Endometrium (tissue), 2 donors: Measurements from ENCODE around the gene SLAMF9.

Source experiments
- FAIRE-seq: peaks from 2 replicates; lab custom pipeline; 2012; peaks lifted over from hg19 to GRCh38; lab: Jason Lieb, UNC
- donor health status: control.
- donor health status: control.

The SLAMF9 gene

GRCh38 chr1:159945483-159946241 is 8.4 kb downstream of the SLAMF9 start, which contains the start of gene IGSF9:
Gene IGSF9 (minus strand): TSS chr1:159945613. CDS start chr1:159943454, 2,159 bp downstream.
- no peak for FAIRE-seq

DNA sequence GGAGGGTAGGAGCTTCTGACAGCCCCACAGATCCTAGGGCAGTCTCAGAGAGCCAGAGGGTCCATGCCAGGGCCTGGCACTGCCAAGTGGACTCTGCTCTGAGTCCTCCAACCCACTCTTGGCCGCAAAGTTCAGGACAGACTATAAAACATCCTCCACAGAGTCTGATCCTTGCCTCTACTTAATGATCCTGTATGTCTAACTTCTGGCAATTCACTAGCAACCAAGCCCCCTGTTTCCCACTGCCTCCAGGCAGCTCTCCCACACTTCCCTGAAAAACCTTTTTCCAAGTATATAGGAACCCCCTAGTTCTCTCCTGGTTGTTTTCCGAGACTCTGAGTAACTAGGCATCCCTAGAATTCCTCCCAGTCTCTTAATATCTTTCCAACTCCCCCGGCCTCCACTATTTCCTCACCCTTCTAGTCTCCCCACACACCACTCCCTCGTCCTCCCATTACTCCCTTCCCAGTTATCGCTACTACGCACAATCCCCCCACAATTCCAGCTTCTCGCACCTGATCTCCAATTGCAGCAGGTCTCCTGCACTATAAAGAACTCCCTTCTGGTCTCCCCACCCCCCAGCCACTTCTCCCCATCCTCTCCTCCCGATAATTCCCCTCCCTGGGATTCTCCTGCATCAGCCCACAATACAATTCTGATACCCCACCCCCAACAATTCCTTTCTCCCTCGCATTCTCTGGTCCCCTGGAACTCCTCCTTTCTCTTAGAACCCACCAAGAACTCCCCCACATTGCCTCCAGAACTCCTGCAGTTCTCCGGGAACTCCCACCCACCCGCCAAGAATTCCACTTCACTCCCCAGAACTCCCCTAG is 9.2 kb downstream of the SLAMF9 start:
- no peak for FAIRE-seq

DNA sequence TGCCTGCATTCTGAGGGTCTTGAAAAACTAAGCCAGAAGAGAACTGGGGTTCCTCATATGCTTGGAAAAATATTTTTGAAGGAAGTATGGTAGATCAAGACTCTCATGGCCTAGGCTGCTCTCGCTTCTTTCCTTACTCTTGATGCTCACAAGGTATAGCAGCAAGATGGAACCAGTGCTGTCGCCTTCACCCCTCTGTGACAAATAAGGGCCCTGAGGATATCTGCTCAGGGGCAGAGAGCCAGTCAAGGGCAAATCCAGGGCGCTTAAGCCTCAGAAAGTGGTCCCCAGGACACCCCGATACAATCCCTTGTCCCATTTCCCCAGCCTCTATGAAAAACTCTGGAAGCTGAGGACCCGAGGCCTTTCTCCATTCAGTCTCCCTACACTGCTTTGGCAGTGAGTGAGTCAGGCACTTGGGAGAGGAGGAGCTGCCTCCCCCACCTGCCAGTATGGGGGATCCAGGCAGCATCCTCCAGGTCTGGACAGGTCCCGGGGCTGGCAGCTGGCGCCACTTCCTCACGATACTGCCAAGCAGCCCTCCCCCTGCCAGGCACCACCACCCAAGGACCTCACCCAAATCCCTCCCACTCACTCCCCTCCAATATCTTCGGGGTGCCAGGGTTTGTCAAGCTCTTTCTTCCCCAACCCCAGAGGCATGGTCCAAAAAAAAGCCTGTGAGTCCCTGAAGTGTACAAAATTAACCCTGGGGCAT is 10.0 kb downstream of the SLAMF9 start:
- FAIRE-seq = no peak

- no peak for FAIRE-seq
These were observed 10.8 kb downstream of the SLAMF9 start for GRCh38 chr1:159943278-159943640.

DNA sequence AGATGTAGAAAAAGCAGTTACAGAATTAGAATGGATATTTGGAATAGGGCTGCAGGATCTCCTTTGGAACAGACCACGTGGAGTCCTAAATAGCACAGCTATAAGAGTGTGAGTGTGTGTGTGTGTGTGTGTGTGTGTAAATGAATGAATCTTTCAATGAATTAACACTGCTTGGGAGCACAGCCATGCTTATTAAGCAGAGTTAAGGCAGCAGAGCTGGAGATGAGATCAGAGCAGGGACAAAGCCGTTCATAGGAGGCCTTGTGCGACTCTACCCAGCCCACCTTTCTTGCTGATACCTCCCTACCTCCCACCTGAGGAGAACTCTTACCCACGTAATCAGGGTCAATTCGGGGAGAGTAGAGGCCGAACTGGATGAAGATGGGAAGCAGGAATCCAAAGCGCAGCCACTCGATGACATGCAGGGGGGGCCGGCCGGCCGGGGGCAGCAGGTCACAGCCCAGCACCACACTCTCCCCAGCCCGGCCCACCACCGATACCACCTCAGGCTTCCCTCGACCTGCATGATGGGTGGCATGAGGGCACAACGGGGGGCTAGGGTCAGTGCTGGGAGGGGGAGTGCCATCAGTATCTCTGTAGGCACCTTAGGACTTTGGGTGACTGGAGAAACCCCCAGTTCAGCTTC is 11.3 kb downstream of the SLAMF9 start:
- no peak for FAIRE-seq

DNA sequence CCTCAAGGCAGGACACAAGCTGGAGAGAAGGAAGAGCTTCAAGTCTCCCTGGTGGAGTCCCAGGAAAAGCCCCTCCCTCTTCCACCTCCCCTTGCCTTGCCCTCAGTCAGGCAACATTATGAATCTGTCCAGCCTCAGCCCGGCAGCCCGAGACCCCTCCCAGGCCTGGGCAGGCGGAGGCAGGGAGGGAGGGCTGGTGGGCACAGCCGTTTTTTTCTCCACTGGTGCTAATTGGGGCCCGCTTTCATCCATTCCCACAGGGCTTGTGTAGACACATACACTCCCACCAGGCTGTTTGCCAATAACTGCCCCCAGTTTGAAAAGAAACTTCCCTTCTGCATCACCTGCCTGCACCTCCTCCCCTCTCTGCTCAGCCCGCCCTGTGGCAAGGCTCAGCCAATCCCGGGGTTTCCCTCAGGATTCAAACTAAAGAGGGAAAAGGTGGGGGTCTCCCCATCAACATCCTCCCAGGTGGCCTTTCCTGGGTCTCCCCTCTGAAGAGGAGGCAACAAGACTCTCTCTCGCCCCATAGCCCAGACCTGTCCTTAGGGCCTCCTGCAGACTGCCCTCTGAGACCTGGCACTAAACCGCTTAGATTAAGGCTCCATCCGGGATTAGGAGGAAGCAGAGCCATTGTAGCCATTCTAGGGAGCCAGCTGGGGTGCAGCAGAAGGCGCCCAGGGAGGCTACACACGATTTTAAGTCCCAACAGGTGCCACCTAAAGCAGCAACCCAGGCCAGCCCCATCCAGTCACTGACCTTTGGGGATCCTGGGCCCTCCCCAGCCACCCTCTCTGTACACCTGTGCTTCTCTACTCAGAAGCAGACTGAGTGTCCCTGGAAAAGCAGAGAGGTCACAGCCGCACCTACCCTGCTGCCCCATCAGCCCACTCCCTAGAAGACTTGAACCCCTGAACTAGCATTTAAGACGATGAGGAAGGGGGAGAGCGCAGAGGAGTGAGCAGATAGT is 12.2 kb downstream of the SLAMF9 start:
- FAIRE-seq = no peak

GRCh38 chr1:159941141-159941540 is 12.9 kb downstream of the SLAMF9 start:
- FAIRE-seq = no peak

DNA sequence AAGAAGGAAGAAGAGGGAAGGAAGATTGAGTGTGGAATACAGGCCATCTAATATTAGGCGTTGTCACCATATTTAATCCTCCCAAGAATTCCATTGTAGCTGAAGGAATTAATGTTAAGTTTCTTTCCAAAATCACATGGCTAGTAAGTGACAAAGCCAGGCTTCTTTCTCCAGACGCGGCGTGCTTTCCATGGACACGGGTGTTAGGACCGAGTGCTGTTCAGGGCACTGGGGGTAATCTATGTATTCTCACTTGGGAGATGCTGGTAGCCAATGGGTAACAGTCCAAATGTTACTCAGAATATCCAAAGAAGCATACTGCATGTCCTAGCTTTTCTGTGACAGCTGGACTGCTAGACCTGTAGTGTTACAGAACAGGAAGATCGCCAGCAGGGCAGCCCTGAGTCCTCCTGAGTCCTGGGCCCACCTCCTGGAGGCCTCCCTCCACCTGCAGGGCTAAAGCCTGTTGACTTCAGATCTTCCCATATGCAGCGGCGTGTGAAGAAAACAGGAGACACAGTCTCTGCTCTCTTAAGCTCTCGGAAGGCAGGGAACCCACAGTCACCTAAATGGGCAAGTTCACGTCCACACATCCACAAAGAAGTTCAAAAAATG is 13.9 kb downstream of the SLAMF9 start:
- no peak for FAIRE-seq

DNA sequence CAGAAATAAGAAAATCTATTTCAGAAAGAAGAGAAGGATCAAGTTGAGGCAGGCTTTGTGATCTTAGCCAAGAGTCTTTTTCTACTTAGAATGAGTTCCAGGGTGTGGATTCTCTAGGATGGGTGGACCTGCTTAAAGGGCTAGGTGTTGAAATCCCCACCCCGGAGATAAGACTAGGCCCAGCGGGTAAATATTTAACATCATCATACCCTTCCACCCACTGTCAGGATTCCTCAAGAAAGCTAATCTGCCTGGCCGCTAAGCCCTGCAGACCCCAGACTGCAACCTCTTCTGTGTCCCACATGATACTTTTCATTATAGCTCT is 14.4 kb downstream of the SLAMF9 start:
- FAIRE-seq = no peak

- no peak for FAIRE-seq
These were observed 14.9 kb downstream of the SLAMF9 start for GRCh38 chr1:159938905-159939677.

DNA sequence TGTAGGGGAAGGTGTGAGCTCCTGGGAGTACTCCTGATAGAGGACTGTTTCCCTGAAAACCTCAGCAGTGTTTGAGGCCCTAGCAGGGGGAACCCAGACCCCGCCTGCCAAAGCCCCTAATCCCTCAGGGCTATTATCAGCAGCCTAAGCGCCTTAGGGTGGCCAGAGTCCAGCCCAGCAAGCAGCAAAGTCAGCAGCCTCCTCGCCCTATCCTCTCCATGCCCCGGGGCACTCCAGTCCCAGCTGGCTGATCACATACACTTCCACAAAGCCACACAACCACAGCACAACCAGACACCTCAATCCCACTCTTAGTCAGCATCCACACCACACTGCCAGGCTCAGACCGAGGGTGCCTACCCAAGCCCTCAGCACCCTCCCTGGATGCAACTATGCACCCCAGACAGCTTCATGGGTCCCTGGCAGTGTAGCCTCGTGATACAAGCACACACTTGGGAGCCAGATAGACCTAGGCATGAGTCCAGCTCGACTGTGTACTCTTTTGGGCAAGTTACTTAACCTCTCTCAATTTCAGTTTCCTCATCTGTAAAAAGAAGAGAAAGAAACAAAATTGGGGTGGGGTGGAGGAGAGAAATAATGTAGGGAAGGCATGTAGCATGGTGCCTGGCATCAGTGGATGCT is 15.7 kb downstream of the SLAMF9 start:
- no peak for FAIRE-seq

- no peak for FAIRE-seq
These were observed 16.8 kb downstream of the SLAMF9 start for GRCh38 chr1:159937054-159937750.

DNA sequence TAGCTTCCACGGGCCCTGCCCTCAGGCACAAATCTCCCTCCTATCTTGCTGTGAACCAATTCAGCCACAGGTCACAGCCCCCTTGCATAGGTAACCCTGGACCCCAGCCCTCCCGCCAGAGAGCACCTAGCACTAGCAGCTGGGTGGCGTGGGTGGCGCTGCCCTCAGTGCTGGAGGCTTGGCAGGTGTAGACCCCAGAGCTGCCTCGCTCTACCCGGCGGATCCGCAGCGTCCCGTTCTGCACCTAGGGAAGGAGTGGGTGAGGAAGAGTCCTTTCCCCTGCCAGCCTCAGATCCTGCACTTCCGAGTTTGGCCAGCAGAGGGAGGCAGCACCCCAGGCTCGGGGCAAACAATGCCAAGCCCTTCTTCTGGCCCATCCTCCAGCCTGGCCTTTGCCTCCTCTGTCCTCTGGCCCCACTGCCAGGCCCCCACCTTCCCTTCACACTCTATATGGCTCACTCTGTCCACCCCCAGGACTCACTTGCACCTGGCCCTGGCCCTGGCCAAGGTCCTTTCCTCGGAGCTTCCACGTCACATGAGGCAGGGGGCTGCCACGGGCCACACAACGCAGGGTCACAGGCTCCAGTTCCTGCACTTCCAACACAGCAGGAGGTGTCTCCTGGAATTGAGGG is 17.6 kb downstream of the SLAMF9 start:
- FAIRE-seq = no peak

DNA sequence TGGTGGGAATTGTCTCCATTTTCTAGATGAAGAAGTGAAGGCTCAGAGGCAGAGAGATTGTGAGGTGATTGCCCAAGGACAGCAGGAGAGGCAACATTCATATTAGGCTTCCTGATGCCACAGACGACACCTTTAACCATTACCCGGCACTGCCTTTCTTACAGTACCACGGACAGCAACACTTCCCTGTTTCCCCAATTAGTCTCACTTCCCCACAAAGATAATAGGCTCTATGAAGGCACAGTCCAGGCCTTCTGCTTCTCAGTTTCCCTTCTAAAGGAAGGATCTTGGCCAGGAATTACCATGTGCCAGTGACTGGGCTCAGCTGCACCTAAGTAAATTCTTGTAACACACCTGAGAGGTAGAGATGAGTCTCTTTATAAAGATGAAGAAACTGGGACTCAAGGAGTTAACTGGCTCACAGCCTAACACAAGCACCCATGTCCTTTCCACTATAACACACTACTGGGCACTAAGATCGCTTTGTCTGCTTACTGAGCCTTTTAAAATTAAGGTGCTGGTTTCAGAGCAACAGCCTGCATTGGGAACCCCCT is 18.2 kb downstream of the SLAMF9 start:
- no peak for FAIRE-seq

- FAIRE-seq = no peak
These were observed 18.7 kb downstream of the SLAMF9 start for GRCh38 chr1:159935305-159935704.

DNA sequence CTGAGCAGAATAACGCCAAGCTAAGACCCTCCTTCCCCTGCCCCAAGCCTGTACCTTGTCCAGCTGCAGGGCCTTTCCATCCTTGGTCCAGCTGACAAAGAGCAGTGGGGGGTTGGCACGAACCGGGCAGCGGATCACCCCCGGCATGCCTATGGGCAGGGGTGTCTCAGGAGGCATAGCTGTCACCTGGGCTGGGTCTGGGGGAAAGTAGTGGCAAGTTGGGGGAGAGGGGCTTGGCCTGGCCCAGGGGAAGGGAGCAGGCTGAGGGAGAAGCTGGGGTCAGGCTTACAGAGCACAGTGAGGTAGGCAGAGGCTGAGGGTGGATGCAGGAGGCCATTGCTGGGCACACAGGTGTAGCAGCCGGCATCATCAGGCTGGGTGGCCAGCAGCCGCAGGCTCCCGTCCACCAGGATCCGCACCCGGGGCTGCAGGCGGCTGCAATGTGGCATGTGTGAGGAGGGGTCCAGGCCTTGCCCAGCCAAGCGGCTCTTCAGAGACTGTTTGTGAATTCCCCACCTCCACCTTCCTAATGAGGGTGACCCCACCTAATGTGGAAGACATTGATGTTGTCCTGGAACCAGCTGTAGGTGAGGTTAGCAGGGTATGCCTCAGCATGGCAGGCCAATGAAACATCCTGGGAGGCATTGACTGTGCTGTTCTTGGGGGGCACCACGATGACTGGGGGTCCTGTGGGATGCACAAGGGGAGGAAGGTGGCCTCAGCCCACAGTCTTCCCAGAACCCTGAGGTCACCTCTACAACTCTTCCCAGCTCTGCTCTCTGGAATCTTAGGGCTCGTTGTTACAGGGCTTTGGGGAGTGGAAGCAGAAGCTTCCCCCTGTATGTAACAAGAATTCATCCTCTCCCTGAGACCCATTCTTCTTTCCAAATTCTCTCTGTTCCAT is 19.6 kb downstream of the SLAMF9 start:
- no peak for FAIRE-seq

DNA sequence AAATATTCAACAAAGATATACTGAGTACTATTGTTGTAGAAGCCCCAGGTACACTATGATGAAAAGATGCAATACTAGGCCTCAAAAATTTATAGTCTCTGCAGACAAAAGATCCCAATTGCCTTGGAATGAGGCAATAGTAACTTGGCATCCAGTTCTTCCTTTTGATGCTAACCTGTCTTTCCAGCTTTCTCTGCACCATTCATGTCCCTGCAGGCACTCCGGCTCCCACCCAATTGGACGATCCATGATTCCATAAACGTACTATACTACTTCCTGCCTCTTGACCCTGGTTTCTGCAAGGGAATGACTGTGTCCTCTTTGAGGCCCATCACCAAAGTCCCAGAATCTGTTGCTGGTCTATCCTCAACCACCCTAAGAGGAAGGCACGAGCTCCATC is 20.7 kb downstream of the SLAMF9 start:
- no peak for FAIRE-seq
